ENCODE data around the gene HMSD.

HMSD gene

GRCh38 chr18:63961435-63961980 lies 12.4 kb downstream of the HMSD start:
- TF ChIP-seq CTCF (IDR thresholded peaks at IDR 0.05) = no peak

- TF ChIP-seq CTCF (IDR thresholded peaks at IDR 0.05) = no peak
These were observed 13.0 kb downstream of the HMSD start for GRCh38 chr18:63962137-63962536.

GRCh38 chr18:63963615-63964256 lies 14.6 kb downstream of the HMSD start:
- TF ChIP-seq CTCF (IDR thresholded peaks at IDR 0.05) = peak; percentile 87

- TF ChIP-seq CTCF (IDR thresholded peaks at IDR 0.05) = no peak
These were observed 15.8 kb downstream of the HMSD start for GRCh38 chr18:63964908-63965307.

GRCh38 chr18:63965716-63966330 lies 16.7 kb downstream of the HMSD start:
- no peak for TF ChIP-seq CTCF (IDR thresholded peaks at IDR 0.05)

- TF ChIP-seq CTCF (IDR thresholded peaks at IDR 0.05) = no peak
These were observed 21.1 kb downstream of the HMSD start, which contains the start of gene SERPINB8 for GRCh38 chr18:63969942-63970808. TSS of gene SERPINB8 (plus strand) at chr18:63970081. CDS start at chr18:63978309, 8,228 bp downstream.

- TF ChIP-seq CTCF (IDR thresholded peaks at IDR 0.05) = no peak
These were observed 21.7 kb downstream of the HMSD start for GRCh38 chr18:63970809-63971205.
